GM18520 (cell line): ENCODE measurements around the gene TIMM13.
"Not testable (repeated sequence)": the region's sequence is repeated elsewhere in the genome, so short reads cannot be mapped to it uniquely, and the experiment has no call there.

Source experiments
- ATAC-seq: cut with Tn5 transposase; IDR thresholded peaks from one replicate; pipeline ENCODE4 v1.9.1; 2021; ENCODE audit not compliant: unreplicated experiment

The TIMM13 gene

GRCh38 chr19:2432131-2432848 lies 4.9 kb upstream of the TIMM13 start:
- no peak for ATAC-seq

GRCh38 chr19:2431318-2432055 lies 4.1 kb upstream of the TIMM13 start:
- ATAC-seq, result no peak

- no peak for ATAC-seq
Observed at GRCh38 chr19:2429917-2430535, 2.6 kb upstream of the TIMM13 start.

- no peak for ATAC-seq
Observed at GRCh38 chr19:2428756-2429711, 1.6 kb upstream of the TIMM13 start.

- ATAC-seq, result no peak
Observed at GRCh38 chr19:2428321-2428690, 920 bp upstream of the TIMM13 start.

- peak; percentile 6 for ATAC-seq
Observed at GRCh38 chr19:2426611-2427428, 566 bp downstream of the TIMM13 start.

GRCh38 chr19:2425622-2426581 lies 1.5 kb downstream of the TIMM13 start:
- ATAC-seq, result no peak

- ATAC-seq, result no peak
Observed at GRCh38 chr19:2424686-2425621, 2.4 kb downstream of the TIMM13 start.

- ATAC-seq, result no peak
Observed at GRCh38 chr19:2423915-2424685, 3.3 kb downstream of the TIMM13 start.

GRCh38 chr19:2423071-2423914 lies 4.1 kb downstream of the TIMM13 start:
- no peak for ATAC-seq

GRCh38 chr19:2421581-2422306 lies 5.6 kb downstream of the TIMM13 start:
- ATAC-seq, result no peak

GRCh38 chr19:2420490-2420889 lies 6.9 kb downstream of the TIMM13 start:
- no peak for ATAC-seq

- ATAC-seq, result no peak
Observed at GRCh38 chr19:2419754-2420153, 7.6 kb downstream of the TIMM13 start.

GRCh38 chr19:2417881-2418406 lies 9.4 kb downstream of the TIMM13 start:
- no peak for ATAC-seq

- not testable (repeated sequence) for ATAC-seq
Observed at GRCh38 chr19:2417436-2417835, 9.9 kb downstream of the TIMM13 start.
